Hematopoietic multipotent progenitor cell treated with erythropoietin and hydrocortisone succinate and interleukin-3 and kit ligand, for 8 days (in vitro differentiated cells): ENCODE measurements around the gene TPGS2.
"Not testable (repeated sequence)": the region's sequence is repeated elsewhere in the genome, so short reads cannot be mapped to it uniquely, and the experiment has no call there.

Source experiments
- DNase-seq: peaks from one replicate; pipeline ENCODE4 v3.0.0-alpha.2; 2015

Gene TPGS2

GRCh38 chr18:36828630-36829361 lies at the start of gene TPGS2, which contains the start of gene KIAA1328:
TSS of gene TPGS2 (minus strand) at chr18:36829002. CDS start at chr18:36828767, 235 bp downstream.
TSS of gene KIAA1328 (plus strand) at chr18:36829127. CDS start at chr18:36829139, 12 bp downstream.
- DNase-seq = peak; percentile 93

GRCh38 chr18:36873826-36874225 lies 45.0 kb upstream of the TPGS2 start:
- not testable (repeated sequence) for DNase-seq

GRCh38 chr18:36872329-36872728 lies 43.5 kb upstream of the TPGS2 start:
- no peak for DNase-seq

- DNase-seq = no peak
Measured at GRCh38 chr18:36871801-36872200, 43.0 kb upstream of the TPGS2 start.

GRCh38 chr18:36867056-36867455 lies 38.3 kb upstream of the TPGS2 start:
- no peak for DNase-seq

- peak; percentile 11 for DNase-seq
Measured at GRCh38 chr18:36862182-36862581, 33.4 kb upstream of the TPGS2 start.

- DNase-seq = no peak
Measured at GRCh38 chr18:36856815-36857214, 28.0 kb upstream of the TPGS2 start.

GRCh38 chr18:36851202-36851590 lies 22.4 kb upstream of the TPGS2 start:
- no peak for DNase-seq

- peak; percentile 78 for DNase-seq
Measured at GRCh38 chr18:36850527-36851201, 21.9 kb upstream of the TPGS2 start.

GRCh38 chr18:36849288-36850006 lies 20.6 kb upstream of the TPGS2 start:
- DNase-seq = no peak

- no peak for DNase-seq
Measured at GRCh38 chr18:36848609-36849008, 19.8 kb upstream of the TPGS2 start.

GRCh38 chr18:36843784-36844183 lies 15.0 kb upstream of the TPGS2 start:
- DNase-seq = no peak

- no peak for DNase-seq
Measured at GRCh38 chr18:36843199-36843598, 14.4 kb upstream of the TPGS2 start.

GRCh38 chr18:36839835-36840234 lies 11.0 kb upstream of the TPGS2 start:
- no peak for DNase-seq

GRCh38 chr18:36835927-36836326 lies 7.1 kb upstream of the TPGS2 start:
- DNase-seq = no peak

GRCh38 chr18:36833120-36833519 lies 4.3 kb upstream of the TPGS2 start:
- DNase-seq = no peak

GRCh38 chr18:36831139-36831538 lies 2.3 kb upstream of the TPGS2 start:
- no peak for DNase-seq

- no peak for DNase-seq
Measured at GRCh38 chr18:36830158-36830495, 1.3 kb upstream of the TPGS2 start.

- DNase-seq = no peak
Measured at GRCh38 chr18:36829362-36830157, 758 bp upstream of the TPGS2 start.

GRCh38 chr18:36828157-36828629 lies 609 bp downstream of the TPGS2 start:
- DNase-seq = peak; percentile 49

- no peak for DNase-seq
Measured at GRCh38 chr18:36826556-36826955, 2.2 kb downstream of the TPGS2 start.

- no peak for DNase-seq
Measured at GRCh38 chr18:36825526-36825925, 3.3 kb downstream of the TPGS2 start.

- no peak for DNase-seq
Measured at GRCh38 chr18:36821681-36822080, 7.1 kb downstream of the TPGS2 start.
